GM10248 (cell line): Measurements from ENCODE around the gene FLOT2.

Experiments used
- CTCF ChIA-PET: fragments of 300-600 bp; sonication (Branson Sonifier 250); formaldehyde crosslinking; extraction: SDS; loops from one replicate; lab custom pipeline; 2021; ENCODE audit warnings: antibody characterized with exemption; lab: Yijun Ruan, JAX
- POLR2A ChIA-PET: fragments of 350-650 bp; sonication (Branson Sonifier 250); formaldehyde crosslinking; extraction: SDS; loops from one replicate; lab custom pipeline; 2020; ENCODE audit warnings: antibody characterized with exemption; lab: Yijun Ruan, JAX
- DNase-seq: peaks from one replicate; pipeline ENCODE4 v3.0.0; 2012; ENCODE audit errors: extremely low spot score
- TF ChIP-seq, protein P1 (sequence below): IDR thresholded peaks from 2 replicates; pipeline ENCODE4 v1.5.1; 2012; ENCODE audit warnings: mild to moderate bottlenecking, low read depth; ENCODE audit errors: extremely low read depth, missing control alignments, control extremely low read depth

FLOT2 gene

DNA sequence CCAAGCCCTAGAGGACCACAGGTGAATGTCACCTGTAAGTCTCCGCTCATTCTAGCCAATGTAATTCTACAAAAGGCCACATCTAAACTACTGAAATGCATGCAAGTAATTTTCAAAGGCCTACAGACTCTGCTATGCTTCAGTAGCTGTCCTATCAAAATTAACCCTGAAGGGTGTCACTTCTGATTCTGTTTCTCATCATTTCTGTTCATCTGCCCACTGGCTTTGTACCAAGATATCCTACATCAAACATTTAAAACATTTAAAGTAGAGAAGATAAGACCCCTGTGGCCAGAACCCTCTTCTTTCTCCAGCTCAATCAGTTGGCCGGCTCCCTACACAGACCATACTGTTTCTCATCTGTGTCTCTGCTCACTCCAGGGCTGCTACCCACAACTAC, 32.3 kb upstream of the FLOT2 start:
- POLR2A ChIA-PET: no interaction called here
- CTCF ChIA-PET: interaction anchor here (0.8 to 6.0 kb wide), 6 partner anchors 8 to 24 kb away, joined by 3 to 49 read pairs (median 6); partner anchors contain the start of gene DHRS13

DNA sequence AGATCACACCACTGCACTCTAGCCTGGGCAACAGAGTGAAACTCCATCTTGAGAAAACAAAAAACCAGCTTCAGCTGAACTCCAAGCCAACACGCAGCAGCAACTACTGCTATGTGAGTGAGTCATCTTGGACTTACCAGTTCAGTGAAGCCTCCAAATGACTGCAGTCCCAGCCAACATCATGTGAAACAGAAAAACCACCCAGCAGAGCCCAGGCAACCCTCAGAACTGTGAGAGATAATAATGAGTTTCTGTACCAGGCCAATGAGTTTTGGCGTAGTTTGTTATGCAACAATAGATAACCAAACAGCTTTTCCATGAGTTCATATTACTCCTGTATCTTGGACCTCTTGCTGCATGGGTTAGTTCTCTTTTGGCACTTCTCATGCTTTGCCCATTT, 30.5 kb upstream of the FLOT2 start:
- CTCF ChIA-PET: interaction anchor here (0.8 to 6.0 kb wide), 9 partner anchors 9 to 201 kb away, joined by 3 to 49 read pairs (median 7); partner anchors contain the start of gene DHRS13
- TF ChIP-seq, protein P1, sequence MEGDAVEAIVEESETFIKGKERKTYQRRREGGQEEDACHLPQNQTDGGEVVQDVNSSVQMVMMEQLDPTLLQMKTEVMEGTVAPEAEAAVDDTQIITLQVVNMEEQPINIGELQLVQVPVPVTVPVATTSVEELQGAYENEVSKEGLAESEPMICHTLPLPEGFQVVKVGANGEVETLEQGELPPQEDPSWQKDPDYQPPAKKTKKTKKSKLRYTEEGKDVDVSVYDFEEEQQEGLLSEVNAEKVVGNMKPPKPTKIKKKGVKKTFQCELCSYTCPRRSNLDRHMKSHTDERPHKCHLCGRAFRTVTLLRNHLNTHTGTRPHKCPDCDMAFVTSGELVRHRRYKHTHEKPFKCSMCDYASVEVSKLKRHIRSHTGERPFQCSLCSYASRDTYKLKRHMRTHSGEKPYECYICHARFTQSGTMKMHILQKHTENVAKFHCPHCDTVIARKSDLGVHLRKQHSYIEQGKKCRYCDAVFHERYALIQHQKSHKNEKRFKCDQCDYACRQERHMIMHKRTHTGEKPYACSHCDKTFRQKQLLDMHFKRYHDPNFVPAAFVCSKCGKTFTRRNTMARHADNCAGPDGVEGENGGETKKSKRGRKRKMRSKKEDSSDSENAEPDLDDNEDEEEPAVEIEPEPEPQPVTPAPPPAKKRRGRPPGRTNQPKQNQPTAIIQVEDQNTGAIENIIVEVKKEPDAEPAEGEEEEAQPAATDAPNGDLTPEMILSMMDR: no peak
- POLR2A ChIA-PET: no interaction called here
- DNase-seq: no peak

More for the DNA sequence above, 32.3 kb upstream of the FLOT2 start:
- TF ChIP-seq, protein P1: no peak
- DNase-seq: no peak

DNA sequence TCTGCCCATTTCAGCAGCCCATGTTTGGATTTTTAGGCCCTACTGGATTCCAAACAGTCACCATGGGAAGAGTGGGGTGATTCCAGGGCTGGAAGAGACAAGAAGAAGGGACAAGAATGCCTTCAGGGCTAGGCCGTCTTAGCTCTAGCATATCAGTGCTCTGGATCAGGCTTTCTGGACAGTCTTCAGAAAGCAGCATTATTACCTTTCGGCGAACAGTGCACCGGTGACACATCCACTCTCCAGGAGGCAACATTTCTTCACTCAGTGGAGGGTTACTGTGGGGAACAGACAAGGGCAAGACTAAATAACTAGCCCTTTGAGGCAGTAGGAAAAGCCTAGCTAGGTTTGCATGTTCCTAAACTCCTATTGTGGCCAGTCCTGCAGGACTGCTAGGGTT, 29.3 kb upstream of the FLOT2 start:
- DNase-seq: no peak
- ChIA-PET POLR2A (interaction anchor here (1.2 kb wide), 1 partner anchor 23 kb away, joined by 4 read pairs; no protein-coding TSS in a partner anchor), CTCF (interaction anchor here (0.7 to 6.0 kb wide), 13 partner anchors 8 to 200 kb away, joined by 3 to 49 read pairs (median 5); partner anchors contain the start of gene DHRS13)
- TF ChIP-seq, protein P1: no peak

DNA sequence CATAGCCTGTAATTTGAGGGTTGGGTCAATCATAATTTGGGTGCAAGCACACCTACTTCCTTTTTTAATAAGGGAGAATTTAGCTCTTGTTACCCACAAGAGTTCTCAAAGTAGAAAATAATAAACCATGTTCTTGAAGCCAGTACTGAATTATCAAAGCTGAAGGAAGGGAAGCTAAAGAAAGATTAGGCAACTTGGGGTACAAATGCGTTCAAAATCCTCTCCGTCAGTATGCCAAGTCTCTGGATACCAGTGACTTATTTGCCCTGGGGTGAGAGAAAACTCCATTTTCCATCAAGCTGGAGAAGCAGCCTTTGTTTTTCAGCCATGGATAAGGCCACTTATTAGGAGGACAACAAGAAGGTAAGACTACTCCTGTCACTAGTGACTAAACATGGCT, 28.8 kb upstream of the FLOT2 start:
- CTCF ChIA-PET: interaction anchor here (0.7 to 6.0 kb wide), 10 partner anchors 8 to 162 kb away, joined by 3 to 49 read pairs (median 6); partner anchors contain the start of gene DHRS13
- TF ChIP-seq, protein P1: no peak
- POLR2A ChIA-PET: interaction anchor here (1.2 kb wide), 1 partner anchor 24 kb away, joined by 4 read pairs; no protein-coding TSS in a partner anchor
- no peak for DNase-seq

DNA sequence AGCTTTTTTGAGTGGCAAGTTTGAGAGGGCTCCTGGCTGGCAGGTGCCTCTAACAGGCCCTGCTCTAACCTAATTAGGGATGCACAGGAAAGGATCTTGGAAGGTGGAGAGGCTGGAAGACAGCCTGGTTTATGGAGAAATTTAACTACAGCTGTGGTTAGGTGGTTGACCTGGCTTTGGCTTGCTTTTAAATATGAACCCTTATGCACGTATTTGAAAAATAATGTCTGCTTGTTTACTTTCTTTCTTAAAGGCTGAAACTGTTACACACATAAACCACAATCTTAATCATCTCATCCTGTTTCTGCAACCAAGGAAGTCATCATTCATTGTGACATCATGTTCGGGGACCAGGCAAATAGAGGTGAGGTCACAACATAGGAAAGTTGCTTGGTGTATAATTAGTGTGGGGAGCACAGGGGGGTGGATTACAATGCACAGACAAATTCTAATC, 28.4 kb upstream of the FLOT2 start:
- ChIA-PET CTCF (interaction anchor here (0.7 to 6.0 kb wide), 9 partner anchors 9 to 162 kb away, joined by 3 to 49 read pairs (median 6); partner anchors contain the start of gene DHRS13), POLR2A (interaction anchor here (1.2 kb wide), 1 partner anchor 24 kb away, joined by 4 read pairs; no protein-coding TSS in a partner anchor)
- DNase-seq: peak; percentile 51
- TF ChIP-seq, protein P1: no peak

DNA sequence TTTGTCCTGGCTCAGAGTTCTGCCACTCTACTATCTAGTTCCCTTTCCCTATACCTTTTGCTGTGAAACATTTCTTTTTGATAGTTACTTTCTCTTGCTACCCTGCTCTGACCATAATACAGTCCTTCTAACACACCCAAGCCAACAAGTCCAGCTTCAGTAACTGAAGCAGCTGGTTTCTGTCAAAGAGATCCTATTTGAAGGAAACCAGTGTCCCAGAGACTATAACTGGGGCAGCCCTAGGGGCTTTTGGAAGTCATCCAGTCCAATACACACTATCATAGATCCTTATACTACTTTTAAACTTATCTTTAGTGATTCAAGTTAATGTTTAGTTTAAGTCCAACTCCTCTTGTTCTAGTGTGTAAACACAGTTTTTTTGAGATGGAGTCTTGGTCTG, 22.7 kb upstream of the FLOT2 start:
- POLR2A ChIA-PET: no interaction called here
- TF ChIP-seq, protein P1: no peak
- no peak for DNase-seq
- CTCF ChIA-PET: interaction anchor here (1.5 to 4.2 kb wide), 3 partner anchors 10 to 194 kb away, joined by 3 to 22 read pairs (median 7); partner anchors contain the start of gene TLCD1
